ENCODE results near the gene CTPS2. TPM values are rescaled to one million over a fixed set of nuclear protein-coding genes. Genes with fewer than 3 reads are reported as not detected.

CTPS2 gene
- polyA plus RNA-seq, 1 experiment, result 3.7 TPM

- H3K27me3 ChIP-seq (ENCODE audit: control insufficient read depth, insufficient read depth, low read length), result no peaks in the 10 kb centered on the region
- TF ChIP-seq, protein P1, sequence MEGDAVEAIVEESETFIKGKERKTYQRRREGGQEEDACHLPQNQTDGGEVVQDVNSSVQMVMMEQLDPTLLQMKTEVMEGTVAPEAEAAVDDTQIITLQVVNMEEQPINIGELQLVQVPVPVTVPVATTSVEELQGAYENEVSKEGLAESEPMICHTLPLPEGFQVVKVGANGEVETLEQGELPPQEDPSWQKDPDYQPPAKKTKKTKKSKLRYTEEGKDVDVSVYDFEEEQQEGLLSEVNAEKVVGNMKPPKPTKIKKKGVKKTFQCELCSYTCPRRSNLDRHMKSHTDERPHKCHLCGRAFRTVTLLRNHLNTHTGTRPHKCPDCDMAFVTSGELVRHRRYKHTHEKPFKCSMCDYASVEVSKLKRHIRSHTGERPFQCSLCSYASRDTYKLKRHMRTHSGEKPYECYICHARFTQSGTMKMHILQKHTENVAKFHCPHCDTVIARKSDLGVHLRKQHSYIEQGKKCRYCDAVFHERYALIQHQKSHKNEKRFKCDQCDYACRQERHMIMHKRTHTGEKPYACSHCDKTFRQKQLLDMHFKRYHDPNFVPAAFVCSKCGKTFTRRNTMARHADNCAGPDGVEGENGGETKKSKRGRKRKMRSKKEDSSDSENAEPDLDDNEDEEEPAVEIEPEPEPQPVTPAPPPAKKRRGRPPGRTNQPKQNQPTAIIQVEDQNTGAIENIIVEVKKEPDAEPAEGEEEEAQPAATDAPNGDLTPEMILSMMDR (IDR thresholded peaks at IDR 0.05; ENCODE audit: insufficient read depth, low read depth, low read length), result no peak
- H3K36me3 ChIP-seq (ENCODE audit: control insufficient read depth, insufficient read depth, low read length), result no peaks in the 10 kb centered on the region
- POLR2A ChIA-PET, result no interaction called here
- no peak overlapping the region for H3K4me3 ChIP-seq (ENCODE audit: low read depth, low read length)
- CTCF ChIA-PET, result no interaction called here
- no peak for DNase-seq (ENCODE audit: low read depth)
Observed at GRCh38 chrX:16700734-16701133, 11.7 kb downstream of the CTPS2 start.

DNA sequence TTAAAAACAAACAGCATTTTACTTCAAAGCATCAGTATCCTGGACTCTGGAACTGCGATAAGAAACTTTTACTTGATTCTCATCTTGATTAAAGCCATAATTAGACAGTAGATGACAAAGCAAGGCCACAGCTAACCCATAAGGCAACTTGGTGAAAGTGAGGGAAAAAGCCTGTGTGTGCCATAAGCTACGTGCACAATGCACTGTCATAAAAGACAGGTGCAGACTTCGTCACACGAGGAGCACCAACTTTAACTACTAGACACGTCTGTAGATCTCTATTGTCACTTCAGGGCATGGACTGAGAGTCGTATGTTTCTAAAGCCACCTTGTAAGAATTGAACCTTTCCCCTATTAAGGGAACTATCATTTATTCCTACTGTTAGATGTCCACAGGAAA lies 13.1 kb downstream of the CTPS2 start:
- no peak overlapping the region for H3K4me3 ChIP-seq (ENCODE audit: low read depth, low read length)
- no peak for DNase-seq (ENCODE audit: low read depth)
- H3K27me3 ChIP-seq (ENCODE audit: control insufficient read depth, insufficient read depth, low read length), result no peaks in the 10 kb centered on the region
- TF ChIP-seq, protein P1 (IDR thresholded peaks at IDR 0.05; ENCODE audit: insufficient read depth, low read depth, low read length), result no peak
- ChIA-PET POLR2A (no interaction called here), CTCF (no interaction called here)
- no peaks in the 10 kb centered on the region for H3K36me3 ChIP-seq (ENCODE audit: control insufficient read depth, insufficient read depth, low read length)

GRCh38 chrX:16696956-16697355 lies 15.5 kb downstream of the CTPS2 start:
- no peak for DNase-seq (ENCODE audit: low read depth)
- TF ChIP-seq, protein P1 (IDR thresholded peaks at IDR 0.05; ENCODE audit: insufficient read depth, low read depth, low read length), result no peak
- Histone ChIP-seq H3K4me3 (ENCODE audit: low read depth, low read length) (no peak overlapping the region), H3K36me3 (ENCODE audit: control insufficient read depth, insufficient read depth, low read length) (no peaks in the 10 kb centered on the region), H3K27me3 (ENCODE audit: control insufficient read depth, insufficient read depth, low read length) (no peaks in the 10 kb centered on the region)
- POLR2A ChIA-PET, result no interaction called here
- CTCF ChIA-PET, result interaction anchor here (0.6 to 1.7 kb wide), 3 partner anchors 10 to 1009 kb away, joined by 3 to 9 read pairs (median 4); partner anchors contain the start of gene GRPR

GRCh38 chrX:16695079-16695676 lies 17.3 kb downstream of the CTPS2 start:
- Histone ChIP-seq H3K36me3 (ENCODE audit: control insufficient read depth, insufficient read depth, low read length) (no peaks in the 10 kb centered on the region), H3K4me3 (ENCODE audit: low read depth, low read length) (no peak overlapping the region), H3K27me3 (ENCODE audit: control insufficient read depth, insufficient read depth, low read length) (no peaks in the 10 kb centered on the region)
- DNase-seq (ENCODE audit: low read depth), result no peak
- ChIA-PET POLR2A (no interaction called here), CTCF (interaction anchor here (0.9 to 1.7 kb wide), 3 partner anchors 255 to 764 kb away, joined by 3 to 9 read pairs (median 3); partner anchors contain the start of gene GRPR)
- TF ChIP-seq, protein P1 (IDR thresholded peaks at IDR 0.05; ENCODE audit: insufficient read depth, low read depth, low read length), result peak; percentile 79

GRCh38 chrX:16687514-16687913 lies 25.0 kb downstream of the CTPS2 start:
- TF ChIP-seq, protein P1 (IDR thresholded peaks at IDR 0.05; ENCODE audit: insufficient read depth, low read depth, low read length), result no peak
- no peaks in the 10 kb centered on the region for H3K27me3 ChIP-seq (ENCODE audit: control insufficient read depth, insufficient read depth, low read length)
- DNase-seq (ENCODE audit: low read depth), result peak; percentile 22
- H3K36me3 ChIP-seq (ENCODE audit: control insufficient read depth, insufficient read depth, low read length), result peaks cover 1% of the 10 kb centered on the region; the same call in 1 of the 2 replicates
- POLR2A ChIA-PET, result no interaction called here
- no peak overlapping the region for H3K4me3 ChIP-seq (ENCODE audit: low read depth, low read length)
- CTCF ChIA-PET, result interaction anchor here (1.5 to 1.6 kb wide), 2 partner anchors 10 to 243 kb away, joined by 4 read pairs; no protein-coding TSS in a partner anchor

Measured in BJ (cell line).